ENCODE data around the gene ZNF408. TPM values are rescaled to one million over a fixed set of nuclear protein-coding genes. Genes with fewer than 3 reads are reported as not detected.
A peak's percentile ranks its signal among the peaks of the same experiment; 100 is the strongest.

The ZNF408 gene
- total and polyA plus RNA-seq, 2 of the 13 experiments (the other 11 are each of a cell fraction or from before 2014, with no cell fraction given): 11.2 to 12.5 TPM

GRCh38 chr11:46718155-46719019 lies 17.6 kb downstream of the ZNF408 start (continued):
- TF ChIP-seq ZHX2 (IDR thresholded peaks at IDR 0.05; ENCODE audit: low read depth) (no peak), ZHX2 (CRISPR knock-in tag; IDR thresholded peaks at IDR 0.05; ENCODE audit: borderline replicate concordance) (no peak), ZMAT5 (CRISPR knock-in tag; IDR thresholded peaks at IDR 0.05; ENCODE audit: borderline replicate concordance, low read depth) (no peak), HDAC2 (CRISPR knock-in tag; IDR thresholded peaks at IDR 0.05) (peak; percentile 89), SOX13 (IDR thresholded peaks at IDR 0.05) (peak; percentile 77), SOX13 (CRISPR knock-in tag; conservative IDR thresholded peaks at IDR 0.05 in 1 of 2, IDR thresholded peaks at IDR 0.05 in 1 of 2) (peak in 1 of 2 experiments; percentile 96; a peak in 2 of 4 replicates), ZNF784 (CRISPR knock-in tag; IDR thresholded peaks at IDR 0.05; ENCODE audit: borderline replicate concordance) (0 out of 2 replicates have a peak, but pooled peaks have one; percentile 50), ETV6 (CRISPR knock-in tag; conservative IDR thresholded peaks at IDR 0.05) (0 out of 2 replicates have a peak, but pooled peaks have one; percentile 42), ZC3H4 (CRISPR knock-in tag; IDR thresholded peaks at IDR 0.05; ENCODE audit: borderline replicate concordance) (no peak), ZNF546 (CRISPR knock-in tag; conservative IDR thresholded peaks at IDR 0.05) (peak; percentile 79), POGZ (CRISPR knock-in tag; IDR thresholded peaks at IDR 0.05) (peak; percentile 81), HNF4G (IDR thresholded peaks at IDR 0.05; ENCODE audit: borderline replicate concordance, low read depth, low read length) (peak; percentile 91), HNF4G (CRISPR knock-in tag; IDR thresholded peaks at IDR 0.05; ENCODE audit: borderline replicate concordance, low read depth) (peak; percentile 91), KAT7 (CRISPR knock-in tag; IDR thresholded peaks at IDR 0.05; ENCODE audit: borderline replicate concordance) (peak; percentile 27; the same call in 1 of the 2 replicates), ZNF260 (CRISPR knock-in tag; IDR thresholded peaks at IDR 0.05; ENCODE audit: borderline replicate concordance, low read depth) (no peak), CCDC6 (CRISPR knock-in tag; IDR thresholded peaks at IDR 0.05) (peak; percentile 52; the same call in 1 of the 2 replicates)
- TF ChIP-seq, protein P1, sequence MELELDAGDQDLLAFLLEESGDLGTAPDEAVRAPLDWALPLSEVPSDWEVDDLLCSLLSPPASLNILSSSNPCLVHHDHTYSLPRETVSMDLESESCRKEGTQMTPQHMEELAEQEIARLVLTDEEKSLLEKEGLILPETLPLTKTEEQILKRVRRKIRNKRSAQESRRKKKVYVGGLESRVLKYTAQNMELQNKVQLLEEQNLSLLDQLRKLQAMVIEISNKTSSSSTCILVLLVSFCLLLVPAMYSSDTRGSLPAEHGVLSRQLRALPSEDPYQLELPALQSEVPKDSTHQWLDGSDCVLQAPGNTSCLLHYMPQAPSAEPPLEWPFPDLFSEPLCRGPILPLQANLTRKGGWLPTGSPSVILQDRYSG (CRISPR knock-in tag; IDR thresholded peaks at IDR 0.05): no peak
- TF ChIP-seq, protein P2, sequence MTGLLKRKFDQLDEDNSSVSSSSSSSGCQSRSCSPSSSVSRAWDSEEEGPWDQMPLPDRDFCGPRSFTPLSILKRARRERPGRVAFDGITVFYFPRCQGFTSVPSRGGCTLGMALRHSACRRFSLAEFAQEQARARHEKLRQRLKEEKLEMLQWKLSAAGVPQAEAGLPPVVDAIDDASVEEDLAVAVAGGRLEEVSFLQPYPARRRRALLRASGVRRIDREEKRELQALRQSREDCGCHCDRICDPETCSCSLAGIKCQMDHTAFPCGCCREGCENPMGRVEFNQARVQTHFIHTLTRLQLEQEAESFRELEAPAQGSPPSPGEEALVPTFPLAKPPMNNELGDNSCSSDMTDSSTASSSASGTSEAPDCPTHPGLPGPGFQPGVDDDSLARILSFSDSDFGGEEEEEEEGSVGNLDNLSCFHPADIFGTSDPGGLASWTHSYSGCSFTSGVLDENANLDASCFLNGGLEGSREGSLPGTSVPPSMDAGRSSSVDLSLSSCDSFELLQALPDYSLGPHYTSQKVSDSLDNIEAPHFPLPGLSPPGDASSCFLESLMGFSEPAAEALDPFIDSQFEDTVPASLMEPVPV (CRISPR knock-in tag; IDR thresholded peaks at IDR 0.05): no peak
